NCI-H2107 (cell line): ENCODE data around the gene SENP1.

Source experiments
- DNase-seq: peaks from one replicate; lab custom pipeline; 2025; lab: John Stamatoyannopoulos, UW

Gene SENP1

DNA sequence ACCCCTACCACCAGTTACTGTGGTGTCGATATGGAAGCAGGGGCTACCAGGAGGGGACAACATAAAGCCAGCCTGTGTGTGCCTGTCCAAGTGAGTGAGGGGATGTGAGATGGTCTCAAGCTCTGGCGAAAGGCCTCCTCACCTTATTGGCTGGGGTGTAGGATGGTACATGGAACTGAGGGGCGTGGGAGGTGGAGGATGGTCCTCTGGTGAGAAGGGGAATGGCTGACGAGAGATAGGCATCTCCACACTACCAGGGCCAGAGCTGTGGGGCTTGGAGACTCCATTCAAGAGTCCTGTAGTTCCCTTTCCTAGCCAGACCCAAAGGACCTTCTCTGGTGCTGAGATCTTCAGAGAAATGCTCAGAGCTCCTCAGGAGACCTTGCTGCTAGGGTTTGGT, 69.1 kb downstream of the SENP1 start:
- no peak for DNase-seq

DNA sequence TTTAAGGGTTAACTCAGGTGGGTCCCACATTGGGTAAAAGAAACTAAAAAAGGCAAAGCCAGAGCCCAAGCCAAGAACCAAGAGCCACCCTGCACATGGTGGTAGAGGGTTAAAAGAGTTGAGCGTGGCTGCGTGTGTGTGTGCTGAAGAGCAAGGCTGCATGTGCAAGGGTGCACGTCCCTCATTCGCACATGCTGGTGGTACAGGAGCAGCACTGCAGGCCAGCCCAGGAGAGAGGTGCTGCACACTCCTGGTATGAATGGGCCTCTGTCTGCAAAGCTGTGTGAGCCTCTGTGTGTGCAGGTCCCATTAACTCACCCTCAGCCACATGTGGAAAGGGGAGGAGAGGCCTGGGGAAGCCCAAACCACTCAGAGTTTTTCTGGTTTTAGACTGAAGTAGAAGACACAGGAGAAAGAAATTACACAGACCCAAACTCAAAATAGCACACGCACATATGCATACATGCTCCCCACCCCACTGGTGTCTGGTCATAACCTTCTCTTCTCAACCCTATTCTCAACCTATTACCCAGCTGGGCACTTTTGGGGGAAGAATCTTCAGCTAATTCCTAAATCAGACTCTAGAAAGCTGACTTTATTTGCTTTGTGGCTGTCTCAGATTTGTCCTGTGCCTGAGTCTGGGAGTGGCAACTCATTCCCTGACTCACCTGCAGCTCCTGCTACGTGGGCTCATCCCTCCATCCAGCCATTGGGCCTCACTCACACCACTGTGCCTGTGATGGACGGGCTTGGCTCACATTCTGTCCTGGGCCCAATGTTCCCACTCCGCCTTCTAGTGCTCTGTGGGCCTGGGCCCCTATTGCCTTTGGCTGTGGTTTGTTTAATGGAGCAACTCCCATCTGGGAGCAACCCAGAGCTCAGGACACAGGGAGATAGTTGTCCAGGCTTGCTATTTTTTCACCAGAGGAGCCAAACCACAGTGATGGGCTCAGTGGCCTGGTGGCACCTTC, 70.8 kb downstream of the SENP1 start:
- DNase-seq: no peak

DNA sequence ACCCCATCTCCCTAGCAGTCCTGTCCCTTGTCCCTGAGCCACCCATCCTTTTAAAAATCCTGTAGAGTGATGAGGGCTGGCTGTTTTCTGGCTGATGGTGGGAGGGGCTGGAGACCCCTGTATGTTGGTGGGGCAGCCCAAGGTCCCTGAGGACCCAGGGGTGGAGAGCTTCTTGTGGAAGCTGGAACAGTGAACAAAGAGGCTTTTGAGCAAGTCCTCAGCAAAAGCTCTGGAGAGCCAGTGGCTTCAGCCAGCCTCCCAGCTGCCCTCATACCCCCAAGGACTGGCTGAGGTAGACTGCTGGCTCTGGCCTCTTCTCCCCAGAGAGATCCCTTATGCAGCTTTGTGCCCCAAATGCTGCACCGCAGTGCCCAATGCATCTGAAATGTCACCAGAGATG, 72.4 kb downstream of the SENP1 start:
- no peak for DNase-seq

DNA sequence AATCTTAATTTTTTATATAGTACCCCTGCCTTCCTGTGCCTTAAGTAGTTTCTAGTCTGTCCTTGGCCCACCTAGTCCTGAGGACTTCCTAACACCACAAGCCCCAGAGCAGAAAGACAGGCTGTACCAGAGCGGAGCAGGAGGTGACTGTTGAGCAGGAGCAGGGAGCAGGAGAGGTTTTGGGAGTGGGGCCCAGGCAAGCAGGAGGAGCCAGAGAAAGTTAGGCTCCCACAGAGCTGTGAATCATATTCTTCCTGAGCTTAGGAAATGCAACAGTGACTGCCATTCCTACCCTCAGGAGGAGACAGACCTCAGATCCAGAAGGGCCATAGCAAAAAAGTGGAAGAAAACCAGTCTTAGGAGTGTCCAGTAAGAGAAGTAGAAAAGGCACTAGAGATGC, 73.3 kb downstream of the SENP1 start:
- no peak for DNase-seq

DNA sequence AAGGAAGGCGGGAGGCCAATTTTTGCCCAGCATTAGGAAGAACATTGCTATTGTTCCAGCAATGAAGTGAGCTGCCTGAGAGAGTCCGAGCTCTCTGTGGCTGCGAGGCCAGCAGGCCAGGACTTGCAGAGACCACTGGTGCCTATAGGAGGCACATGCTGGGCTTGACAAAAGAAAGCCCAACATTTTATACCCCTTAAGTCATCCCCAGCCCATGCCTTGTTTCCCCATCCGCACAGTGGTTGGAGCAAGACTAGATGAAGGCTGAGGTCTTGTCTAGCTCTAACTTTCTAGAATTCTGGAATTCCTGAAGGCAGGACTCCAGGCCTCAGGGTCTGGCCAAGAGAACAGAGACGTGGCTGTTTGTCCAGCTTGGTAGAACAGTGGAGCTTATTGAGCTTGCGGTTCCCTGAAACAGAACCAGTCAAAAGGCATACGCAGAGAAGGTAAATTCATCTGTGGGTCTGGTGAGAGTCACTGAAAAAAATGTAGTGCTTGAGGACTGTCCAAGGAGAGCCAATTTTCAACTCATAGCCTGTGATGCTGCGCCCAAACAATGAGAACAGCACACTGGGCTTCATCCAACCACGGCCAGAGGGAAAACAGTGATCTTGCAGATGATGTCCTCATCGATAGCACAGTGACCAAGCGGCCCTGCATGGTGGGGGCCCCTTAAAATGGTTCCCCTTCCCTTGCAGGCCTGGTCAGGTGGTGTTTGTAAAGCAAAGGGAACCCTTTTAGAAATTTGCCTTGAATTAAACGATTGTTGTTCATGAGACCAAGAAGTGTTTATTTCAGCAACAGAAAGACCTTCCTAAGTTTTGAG, 74.5 kb downstream of the SENP1 start:
- no peak for DNase-seq

DNA sequence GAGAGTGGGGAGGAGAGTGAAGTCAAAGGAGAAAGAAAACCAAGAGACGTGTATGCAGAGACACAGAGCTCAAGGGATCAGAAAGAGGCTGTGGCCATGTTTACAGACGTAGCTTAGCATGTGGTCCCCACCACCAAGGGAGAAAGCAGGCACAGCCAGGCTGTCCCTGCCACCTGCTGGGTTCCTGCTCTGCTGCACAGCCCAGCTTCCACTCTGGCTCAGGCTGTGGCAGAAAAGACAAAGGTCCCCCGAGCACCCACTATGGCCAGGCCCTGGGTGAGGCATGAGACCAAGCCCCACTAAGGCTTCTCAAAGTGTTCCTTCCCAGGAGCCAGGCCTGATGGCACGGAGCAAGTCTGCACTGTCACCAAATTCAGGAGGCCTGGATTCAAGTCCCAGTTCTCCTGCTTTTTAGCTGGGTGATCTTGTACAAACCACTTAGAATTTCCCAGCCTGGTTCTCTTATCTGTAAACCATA, 75.7 kb downstream of the SENP1 start:
- DNase-seq: no peak

DNA sequence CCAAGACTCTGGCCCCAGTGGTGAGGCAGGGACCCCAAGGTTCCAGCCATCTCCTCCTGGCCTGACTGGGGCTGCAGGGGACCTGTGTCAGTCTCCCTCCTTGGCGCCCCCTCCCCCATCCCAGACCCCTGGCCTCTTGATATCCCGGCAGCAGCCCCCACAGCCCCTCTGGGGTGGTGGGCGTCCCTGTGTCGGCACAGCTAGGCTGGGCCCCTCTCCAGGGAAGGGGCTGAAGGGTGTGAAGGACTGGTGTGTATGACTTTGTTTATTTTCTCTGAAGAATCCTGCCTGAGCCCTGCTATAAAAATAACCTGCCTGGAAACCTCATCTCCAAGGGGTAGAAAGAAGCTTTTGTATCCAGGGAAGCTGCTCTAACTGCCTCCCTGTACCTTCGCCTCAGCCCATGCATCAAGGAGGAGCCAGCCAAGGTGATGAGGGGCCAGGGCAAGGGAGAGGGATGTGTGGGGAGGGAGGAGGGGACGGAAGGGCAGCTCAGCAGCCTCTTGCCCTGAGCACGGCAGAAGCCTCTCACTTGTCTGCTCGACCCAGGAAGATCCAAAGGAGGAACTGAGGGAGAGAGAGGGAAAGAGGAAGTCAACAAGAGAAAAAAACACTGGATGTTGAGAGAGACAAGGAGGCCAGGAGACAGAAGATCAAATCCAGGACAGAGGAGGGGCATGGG, 76.2 kb downstream of the SENP1 start:
- DNase-seq: no peak

DNA sequence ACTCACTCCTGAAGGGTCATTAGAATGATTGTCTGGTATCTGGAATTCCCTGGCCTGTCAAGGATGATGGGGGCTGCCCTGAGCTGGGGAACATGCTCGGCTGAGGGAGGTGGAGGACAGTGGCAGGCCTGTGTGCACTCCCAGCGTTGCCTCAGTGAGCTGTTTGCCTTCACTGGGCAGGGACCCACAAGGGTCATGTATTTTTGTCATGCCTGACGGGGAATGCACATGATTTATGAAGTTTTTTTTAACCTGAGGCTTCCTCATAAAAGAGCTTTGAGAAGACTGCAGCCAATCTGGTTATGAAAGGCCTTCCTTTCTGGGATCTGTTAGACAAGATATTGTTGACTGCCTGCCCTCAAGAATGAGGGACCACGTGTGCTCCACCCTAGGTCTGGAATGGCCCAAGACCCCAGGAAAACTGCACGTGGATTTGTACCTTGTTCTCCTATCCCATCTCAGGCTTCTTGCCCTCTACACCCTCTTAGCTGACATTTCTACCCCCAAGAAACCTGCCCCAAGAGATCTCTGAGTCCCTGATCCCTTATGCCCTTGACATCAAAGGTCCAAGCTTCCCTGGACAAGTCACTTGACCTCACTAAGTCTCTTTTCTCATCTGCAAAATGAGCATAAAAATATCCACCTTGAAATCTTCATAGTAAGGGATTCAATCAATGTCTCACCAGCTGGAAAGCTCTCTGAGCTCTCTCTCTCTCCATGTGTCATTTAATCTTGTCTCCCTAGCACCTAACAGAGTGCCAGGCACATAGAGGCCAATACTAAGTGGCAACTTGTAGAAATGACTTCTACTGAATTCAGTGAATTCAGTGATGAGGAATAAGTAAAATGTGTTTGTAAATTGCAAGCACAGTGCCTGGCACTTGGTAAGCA, 77.1 kb downstream of the SENP1 start:
- no peak for DNase-seq

DNA sequence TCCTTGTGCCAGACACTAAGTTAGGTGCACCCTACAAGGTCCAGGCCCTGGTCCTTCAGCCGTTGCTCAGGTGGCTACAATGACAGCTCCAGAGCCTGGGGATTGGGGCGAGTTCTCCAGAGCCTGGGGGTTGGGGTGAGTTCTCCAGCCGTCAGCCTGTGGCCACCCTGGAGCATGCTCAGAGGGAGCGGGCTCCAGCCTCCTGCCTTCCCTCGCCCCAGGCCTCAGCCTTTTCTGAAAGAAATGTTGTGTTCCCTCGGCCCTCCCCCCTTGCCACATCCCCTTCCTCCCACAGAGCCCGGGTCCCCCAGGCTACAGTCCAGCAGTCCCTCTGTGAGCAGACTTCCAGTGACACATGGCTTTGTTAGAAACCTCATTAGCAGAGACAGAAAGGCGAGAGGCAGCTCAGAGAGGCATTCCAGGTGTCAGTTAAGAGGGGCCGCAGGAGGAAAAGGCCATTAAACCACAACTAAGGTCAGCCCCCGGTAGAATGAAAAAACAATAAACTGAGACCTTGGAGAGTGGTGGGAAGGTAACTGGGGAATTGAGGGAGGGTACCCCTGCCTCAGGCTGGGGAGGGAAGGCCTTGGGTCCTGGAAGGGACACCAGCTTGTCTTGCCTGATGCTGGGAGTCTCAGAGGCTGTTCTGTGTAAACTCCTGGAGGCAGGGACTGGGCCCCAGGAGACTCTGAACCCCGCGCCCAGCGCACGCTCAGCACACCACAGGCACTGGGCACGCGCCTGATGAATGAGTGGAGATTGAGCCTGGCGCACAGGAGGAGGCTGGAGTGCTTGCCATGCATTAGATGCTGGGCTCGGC, 78.5 kb downstream of the SENP1 start:
- no peak for DNase-seq

DNA sequence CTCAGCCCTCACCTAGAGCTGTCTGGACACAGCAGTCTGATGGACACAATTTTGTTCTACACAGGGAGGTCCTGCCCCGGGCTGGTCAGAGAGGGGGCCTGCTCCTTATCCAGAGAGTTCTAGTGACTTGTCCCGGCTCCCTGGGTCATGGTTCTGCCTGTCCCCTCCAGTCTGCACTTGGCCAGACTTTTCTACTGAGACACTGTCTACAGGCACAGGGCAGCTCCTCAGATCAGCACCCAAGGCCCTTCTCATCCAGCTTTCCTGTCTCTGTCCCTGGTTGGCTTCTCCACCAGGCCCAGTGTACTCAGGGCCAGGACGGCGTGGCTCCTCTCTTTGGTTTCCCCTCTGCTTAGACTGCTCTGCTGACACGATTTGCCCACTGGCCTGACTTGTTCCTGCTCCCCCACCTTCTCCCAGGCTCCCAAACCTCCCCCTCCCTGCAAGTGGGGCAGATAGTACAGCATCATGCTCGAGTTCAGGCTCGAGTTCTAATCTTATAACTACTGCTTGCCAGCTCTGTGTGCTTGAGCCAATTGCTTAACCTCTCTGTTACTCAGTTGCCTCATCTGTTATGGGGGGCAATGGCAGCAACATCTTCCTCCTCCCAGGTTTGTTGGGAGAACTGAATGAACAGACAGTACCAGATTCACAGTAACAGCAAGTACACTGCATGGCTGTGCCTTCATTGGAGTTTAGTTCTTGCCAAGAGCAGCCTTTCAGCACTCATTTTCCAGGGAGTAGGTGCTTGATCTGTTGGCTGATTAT, 79.6 kb downstream of the SENP1 start:
- no peak for DNase-seq

DNA sequence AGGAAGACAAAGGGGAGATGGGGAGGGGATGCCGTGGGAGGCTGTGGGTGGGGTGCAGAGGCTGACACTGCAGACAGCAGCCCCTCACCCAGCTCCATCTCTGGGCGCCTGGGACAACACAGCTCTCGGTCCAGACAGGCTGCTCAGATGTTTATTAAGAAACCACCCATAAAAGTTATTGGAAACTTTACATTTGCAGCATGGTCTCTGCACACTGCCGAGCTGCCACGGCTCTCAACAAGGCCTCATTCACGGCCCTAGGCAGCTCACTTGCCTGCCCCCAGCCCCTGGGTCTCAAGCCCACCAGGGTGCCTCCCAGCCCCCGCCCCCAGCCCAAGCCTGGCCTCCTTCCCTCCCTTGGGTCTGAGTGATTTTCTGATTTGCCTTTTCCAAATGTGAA, 80.6 kb downstream of the SENP1 start:
- no peak for DNase-seq

DNA sequence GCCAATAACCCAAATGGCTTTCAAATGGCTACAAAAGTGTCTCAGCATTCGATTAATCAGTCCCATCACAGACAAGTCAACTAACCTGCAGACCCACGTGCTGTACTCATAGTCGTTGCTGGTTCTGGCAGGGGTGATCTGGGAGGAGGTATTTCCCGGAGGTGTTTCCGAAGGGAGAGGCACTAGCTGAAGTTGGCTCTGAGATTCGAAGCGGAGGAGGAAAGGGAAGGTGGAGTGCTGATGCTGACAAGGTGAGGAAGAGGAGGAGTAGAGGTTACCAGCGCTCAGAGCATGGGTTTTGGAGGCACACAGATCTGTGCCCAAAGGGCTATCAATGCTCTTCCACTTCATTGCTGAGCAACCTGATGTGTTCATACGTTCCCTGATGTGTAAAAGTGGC, 81.1 kb downstream of the SENP1 start:
- DNase-seq: no peak

DNA sequence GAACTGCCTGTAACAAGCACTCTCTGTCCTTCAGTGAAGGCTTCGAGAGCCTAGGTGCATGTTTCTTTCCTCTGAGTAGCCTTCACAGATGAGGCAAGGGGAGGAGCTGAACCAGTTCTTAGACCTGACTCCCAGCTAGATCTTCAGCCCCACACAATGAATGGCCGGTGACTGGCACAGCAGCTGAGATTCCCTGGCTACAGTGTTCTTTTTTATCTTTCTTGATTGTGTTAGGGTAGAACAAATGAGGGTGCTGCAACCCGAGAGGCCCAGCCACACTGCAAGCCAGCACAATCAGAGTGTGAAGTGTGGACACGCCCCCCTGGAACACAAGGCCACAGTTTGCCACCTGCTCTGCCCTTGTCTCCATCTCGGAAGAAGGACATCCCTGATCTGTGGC, 82.5 kb downstream of the SENP1 start:
- DNase-seq: no peak

DNA sequence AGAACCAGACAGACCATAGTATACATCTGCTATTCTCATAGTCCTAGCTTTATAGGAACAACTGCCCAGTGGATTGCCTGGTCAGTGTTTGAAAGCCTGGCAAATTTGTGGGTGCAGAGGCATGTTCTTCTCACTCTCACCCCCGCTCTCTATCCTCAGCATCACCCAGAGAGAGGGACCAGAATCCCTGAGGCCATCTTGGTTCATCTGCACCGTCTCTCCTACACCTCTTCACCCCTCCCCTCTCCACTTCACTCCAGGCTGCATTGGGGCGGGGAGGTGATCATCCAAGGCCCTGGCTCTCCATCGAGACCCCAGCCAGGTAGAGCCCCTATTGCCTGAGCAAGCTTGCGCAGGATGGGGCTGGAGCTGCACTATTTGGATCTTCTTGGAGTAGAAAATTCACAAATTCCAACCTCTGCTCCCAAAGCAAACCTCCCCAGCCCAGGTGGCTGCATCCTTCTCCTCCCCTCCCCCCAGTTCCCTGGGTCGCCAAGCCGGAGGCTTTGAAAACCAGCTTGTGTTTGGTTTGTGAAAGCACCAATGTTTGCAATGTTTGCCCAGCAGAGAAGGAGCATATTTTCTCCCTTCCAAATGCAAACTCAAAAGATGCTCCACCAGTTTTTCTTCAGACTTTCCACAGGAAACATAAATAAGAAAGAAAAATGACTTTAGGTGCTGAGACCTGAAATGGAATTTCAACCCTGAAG, 83.0 kb downstream of the SENP1 start:
- DNase-seq: no peak

DNA sequence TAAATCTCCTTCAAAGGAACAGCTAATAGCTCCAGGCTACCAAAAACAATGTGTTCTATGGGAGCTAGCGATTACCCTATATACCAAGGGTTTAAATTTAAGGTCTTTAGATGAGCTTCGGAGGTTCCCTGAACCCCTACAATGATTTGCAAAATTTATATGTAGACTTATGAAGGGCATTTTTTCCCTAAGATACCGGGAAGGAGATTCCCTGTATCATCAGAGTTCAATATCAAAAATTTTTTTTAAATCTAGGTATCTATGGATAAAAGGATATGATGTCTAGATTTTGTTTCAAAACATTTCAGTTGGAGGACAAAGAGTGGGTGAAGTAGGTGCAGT, 83.7 kb downstream of the SENP1 start:
- DNase-seq: no peak

DNA sequence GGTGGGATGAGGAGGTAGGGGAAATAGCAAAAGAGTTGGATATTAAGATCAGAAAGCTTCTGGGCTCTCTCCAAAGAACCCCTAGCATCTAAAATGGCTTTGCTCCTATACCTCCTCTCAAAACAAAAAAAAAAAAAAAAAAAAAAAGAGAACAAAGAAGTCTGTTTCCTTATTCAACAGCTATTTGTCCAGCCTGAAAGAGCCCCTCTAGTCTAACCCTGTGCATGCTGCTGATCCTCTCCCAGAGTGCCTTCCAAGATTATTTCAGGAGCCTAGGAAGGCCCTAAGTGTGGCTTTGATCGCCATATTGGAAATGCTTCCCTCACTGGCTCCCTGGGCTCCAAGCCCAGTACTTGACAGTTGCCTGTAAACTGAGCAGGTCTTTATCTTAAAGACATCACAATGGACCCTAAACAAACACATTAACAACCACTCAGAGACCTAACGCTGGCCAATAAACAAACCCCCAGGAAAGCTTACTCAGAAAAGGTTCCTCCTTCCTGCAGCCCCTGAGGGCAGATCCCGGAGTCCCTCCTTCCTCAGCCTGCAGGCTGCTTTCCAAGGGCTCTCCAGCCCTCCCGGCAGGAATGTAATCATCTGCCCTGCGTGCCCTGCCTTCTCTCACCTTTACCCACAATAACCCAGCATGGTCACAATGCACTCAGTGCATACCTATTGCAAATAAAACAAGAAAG, 84.2 kb downstream of the SENP1 start:
- no peak for DNase-seq

DNA sequence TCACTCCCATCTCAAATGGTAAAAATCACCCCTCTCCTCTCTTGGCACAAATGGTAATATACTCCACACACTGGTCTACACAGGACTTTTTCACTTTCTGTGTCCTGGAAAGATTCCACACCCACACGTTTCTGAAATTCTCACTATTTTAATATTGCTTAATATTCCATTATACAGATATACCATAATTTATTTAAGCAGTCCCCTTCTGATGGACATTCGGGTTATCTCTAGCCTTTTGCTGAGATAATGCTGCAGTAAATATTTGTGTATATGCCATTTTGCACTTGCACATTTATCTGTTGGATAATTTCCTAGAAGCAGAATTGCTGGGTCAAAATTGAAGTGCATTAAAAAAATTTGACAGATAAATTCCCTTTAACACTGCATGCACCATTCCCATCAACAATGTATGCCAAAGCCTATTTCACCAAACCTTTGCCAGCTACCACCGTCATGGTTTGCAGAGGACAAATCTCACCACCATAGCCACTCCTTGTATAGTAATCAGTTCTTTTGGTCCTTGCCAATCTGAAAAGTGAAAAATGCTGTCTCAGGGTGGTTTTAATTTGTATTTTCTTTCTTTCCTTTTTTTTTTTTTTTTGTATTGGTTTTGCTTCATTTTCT, 86.1 kb downstream of the SENP1 start:
- DNase-seq: no peak

DNA sequence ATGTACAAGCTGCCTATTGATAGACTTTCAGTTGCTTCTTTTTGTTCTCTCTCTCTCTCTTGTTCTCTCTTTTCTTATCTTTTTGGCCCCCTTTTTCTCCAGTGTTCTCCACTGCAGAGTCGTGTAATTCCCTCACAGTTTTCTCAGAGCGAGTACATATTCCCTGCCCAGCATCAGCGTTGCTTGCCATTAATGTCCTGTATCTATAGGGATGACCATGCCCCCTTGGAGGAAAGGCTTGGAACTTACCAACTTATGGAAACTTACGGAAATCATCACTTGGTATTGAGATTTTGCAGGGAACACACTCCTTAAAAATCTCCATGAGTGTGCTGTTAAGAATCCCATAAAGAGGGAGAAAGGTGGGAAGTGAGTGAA, 87.3 kb downstream of the SENP1 start:
- DNase-seq: no peak
